ENCODE data around the gene XYLT1. TPM values are rescaled to one million over a fixed set of nuclear protein-coding genes. Genes with fewer than 3 reads are reported as not detected.

XYLT1 gene
- total and polyA plus RNA-seq, 10 of the 15 experiments (the other 5 are each of a cell fraction or from before 2014, with no cell fraction given): 0.88 to 14.8 (median 5.8) TPM

- TF ChIP-seq ATF2 (IDR thresholded peaks at IDR 0.05; ENCODE audit: low read length): no peak
- TF ChIP-seq SMAD1 (IDR thresholded peaks at IDR 0.05; ENCODE audit: low read depth, partially characterized antibody): no peak
- no peak for TF ChIP-seq JUNB (IDR thresholded peaks at IDR 0.05)
- no peak for TF ChIP-seq GATAD2B (conservative IDR thresholded peaks at IDR 0.05; ENCODE audit: low read depth)
- TF ChIP-seq SUPT20H (IDR thresholded peaks at IDR 0.05; ENCODE audit: borderline replicate concordance, control insufficient read depth, low read depth, low read length): no peak
Observed at GRCh38 chr16:17396762-17397498, 73.8 kb downstream of the XYLT1 start (continued).

GRCh38 chr16:17395849-17396480, 74.8 kb downstream of the XYLT1 start:
- no peak overlapping the region for H3K9ac ChIP-seq (ENCODE audit: control insufficient read depth, insufficient read depth, low read length)
- H3K27me3 ChIP-seq (replicated peaks in 1 of 2; ENCODE audit: control insufficient read depth in 2 of 2, insufficient read depth in 2 of 2, low read length in 1 of 2): no peaks in the 10 kb centered on the region
- H3K4me2 ChIP-seq (ENCODE audit: control insufficient read depth, insufficient read depth): no peak overlapping the region
- no peaks in the 10 kb centered on the region for H4K20me1 ChIP-seq (ENCODE audit: control insufficient read depth, insufficient read depth)
- ATAC-seq: no peak
- RAD21 ChIA-PET (ENCODE audit: unreplicated experiment): no interaction called here
- POLR2A ChIA-PET: no interaction called here
- FAIRE-seq: no peak
- SMC1A ChIA-PET (ENCODE audit: uncharacterized antibody, unreplicated experiment): interaction anchor here (1.1 to 3.2 kb wide), 2 partner anchors 14 to 17 kb away, joined by 4 to 9 read pairs; no protein-coding TSS in a partner anchor
- CTCF ChIA-PET: no interaction called here
- H3K9me3 ChIP-seq (replicated peaks; ENCODE audit: control insufficient read depth, insufficient read depth, low read length): no peaks in the 10 kb centered on the region
- in situ Hi-C loops (cut with MboI) (no loop called here), intact Hi-C loops (cut with micrococcal nuclease; ENCODE audit: unreplicated experiment) (no loop called here)
- H3K4me3 ChIP-seq: no peak overlapping the region
- no peaks in the 10 kb centered on the region for H3K79me2 ChIP-seq (ENCODE audit: control insufficient read depth, insufficient read depth, low read length)
- no peak overlapping the region for H3K27ac ChIP-seq (ENCODE audit: control insufficient read depth, insufficient read depth)
- DNase-seq (ENCODE audit: low read depth, low spot score): no peak
- no TSS peak for BruUV-seq (replicated peaks)
- 56% methylated on average over 9 of the region's 9 CpGs for WGBS (ENCODE audit: insufficient coverage, insufficient replicate concordance, low lambda C conversion rate, missing lambda C conversion rate)
- H3K4me1 ChIP-seq (ENCODE audit: control insufficient read depth, insufficient read depth, low read length): no peaks in the 10 kb centered on the region
- TF ChIP-seq HDAC6 (IDR thresholded peaks at IDR 0.05; ENCODE audit: unreplicated experiment) (no peak), CBX5 (IDR thresholded peaks at IDR 0.05; ENCODE audit: low read depth) (no peak), BACH1 (IDR thresholded peaks at IDR 0.05; ENCODE audit: borderline replicate concordance) (no peak), PKNOX1 (IDR thresholded peaks at IDR 0.05) (peak; percentile 54), CHD2 (IDR thresholded peaks at IDR 0.05; ENCODE audit: borderline replicate concordance, low read depth, low read length) (no peak)
- H2AFZ ChIP-seq (ENCODE audit: control insufficient read depth, low read depth, low read length): no peak overlapping the region
- H3K36me3 ChIP-seq (ENCODE audit: control insufficient read depth in 2 of 2, insufficient read depth in 2 of 2, low read length in 1 of 2): no peaks in the 10 kb centered on the region

Measured in GM12878 (cell line).